Measurements from ENCODE around the gene C17orf58.
A peak's percentile ranks its signal among the peaks of the same experiment; 100 is the strongest.

Gene C17orf58

DNA sequence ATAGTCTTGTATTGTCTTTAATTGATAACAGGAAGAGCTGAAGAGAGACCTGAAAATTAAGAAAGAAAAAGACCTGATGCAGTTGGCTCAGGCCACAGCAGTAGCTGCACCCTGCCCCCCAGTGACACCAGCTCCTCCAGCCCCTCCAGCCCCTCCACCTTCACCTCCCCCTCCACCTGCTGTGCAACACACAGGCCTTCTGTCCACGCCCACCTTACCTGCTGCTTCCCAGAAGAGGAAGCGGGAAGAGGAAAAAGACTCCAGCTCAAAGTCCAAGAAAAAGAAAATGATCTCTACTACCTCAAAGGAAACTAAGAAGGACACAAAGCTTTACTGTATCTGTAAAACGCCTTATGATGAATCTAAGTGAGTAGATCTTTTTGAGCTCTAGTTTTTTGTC lies 36.8 kb downstream of the C17orf58 start:
- TF ChIP-seq POLR2A (IDR thresholded peaks at IDR 0.05; ENCODE audit: low read length), result no peak
- no peak for TF ChIP-seq GATA1 (IDR thresholded peaks at IDR 0.05; ENCODE audit: low read depth, low read length)
- no peak for DNase-seq

DNA sequence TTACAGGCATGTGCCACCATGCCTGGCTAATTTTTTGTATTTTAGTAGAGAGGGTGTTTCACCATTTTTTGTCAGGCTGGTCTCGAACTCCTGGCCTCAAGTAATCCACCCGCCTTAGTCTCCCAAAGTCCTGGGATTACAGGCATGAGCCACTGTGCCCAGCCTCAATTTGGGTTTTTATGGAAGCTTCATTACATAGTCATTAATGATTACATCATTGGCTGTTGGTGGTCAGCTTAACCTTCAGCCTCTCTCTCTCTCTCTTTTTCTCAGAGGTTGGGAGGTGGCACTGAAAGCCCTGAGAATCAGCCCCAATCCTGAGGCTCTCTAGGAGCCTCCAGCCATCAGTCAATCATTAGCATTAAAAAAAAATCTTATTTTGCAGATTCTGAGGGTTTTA lies 45.3 kb downstream of the C17orf58 start:
- no peak for DNase-seq
- no peak for TF ChIP-seq POLR2A (IDR thresholded peaks at IDR 0.05; ENCODE audit: low read length)
- no peak for TF ChIP-seq GATA1 (IDR thresholded peaks at IDR 0.05; ENCODE audit: low read depth, low read length)

DNA sequence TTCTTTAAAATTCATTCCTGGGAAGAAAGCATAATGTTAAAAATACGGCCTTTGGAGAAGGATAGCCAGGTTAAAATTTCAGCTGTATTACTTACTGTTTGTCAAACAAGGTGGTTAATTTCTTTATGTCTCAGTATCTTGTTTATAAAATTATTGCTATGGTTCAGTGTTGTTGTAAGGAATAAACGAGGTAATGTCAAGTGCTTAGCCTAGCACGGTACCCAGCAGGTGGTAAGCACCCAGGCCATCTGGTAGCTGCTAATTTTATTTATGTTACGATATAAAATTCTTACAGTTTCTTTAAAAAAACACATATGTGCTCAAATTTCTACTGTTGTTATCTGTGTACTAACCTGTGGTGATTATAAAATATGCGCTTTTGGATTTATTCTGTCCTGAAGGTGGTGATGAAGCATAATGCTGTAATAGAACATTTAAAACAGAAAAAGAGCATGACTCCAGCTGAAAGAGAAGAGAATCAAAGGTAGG lies 48.9 kb downstream of the C17orf58 start:
- DNase-seq, result no peak
- TF ChIP-seq POLR2A (IDR thresholded peaks at IDR 0.05; ENCODE audit: low read length) (no peak), GATA1 (IDR thresholded peaks at IDR 0.05; ENCODE audit: low read depth, low read length) (no peak)

DNA sequence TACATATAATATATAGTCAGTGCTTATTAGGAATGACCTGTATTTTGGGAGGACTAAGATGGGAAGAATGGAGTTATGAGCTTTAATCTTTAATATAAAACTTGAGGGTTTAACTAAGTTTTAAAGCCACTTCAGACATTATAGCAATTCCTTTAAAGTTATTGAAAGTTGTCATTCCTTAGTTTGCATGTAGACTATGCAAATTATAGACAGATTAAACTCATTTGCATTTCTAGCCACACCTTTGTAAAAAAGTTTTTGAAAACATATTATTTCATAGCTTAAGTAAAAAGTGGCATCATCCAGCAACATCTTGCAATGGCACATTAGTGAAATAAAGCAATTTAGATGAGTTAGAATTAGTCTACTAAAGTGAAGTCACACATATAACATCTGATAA lies 49.8 kb downstream of the C17orf58 start:
- no peak for TF ChIP-seq GATA1 (IDR thresholded peaks at IDR 0.05; ENCODE audit: low read depth, low read length)
- no peak for TF ChIP-seq POLR2A (IDR thresholded peaks at IDR 0.05; ENCODE audit: low read length)
- no peak for DNase-seq

DNA sequence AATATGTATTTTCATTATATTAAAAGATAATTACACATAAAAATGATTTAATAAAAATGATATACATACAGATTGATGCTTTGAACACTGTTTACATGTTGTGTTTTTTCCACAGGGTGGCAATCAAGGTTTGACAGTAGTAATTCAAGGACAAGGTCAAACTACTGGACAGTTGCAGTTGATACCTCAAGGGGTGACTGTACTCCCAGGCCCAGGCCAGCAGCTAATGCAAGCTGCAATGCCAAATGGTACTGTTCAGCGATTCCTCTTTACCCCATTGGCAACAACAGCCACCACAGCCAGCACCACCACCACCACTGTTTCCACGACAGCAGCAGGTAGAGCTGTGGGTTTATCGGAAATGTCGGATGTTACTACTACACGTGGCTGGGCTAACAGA lies 52.2 kb downstream of the C17orf58 start:
- no peak for TF ChIP-seq POLR2A (IDR thresholded peaks at IDR 0.05; ENCODE audit: low read length)
- TF ChIP-seq GATA1 (IDR thresholded peaks at IDR 0.05; ENCODE audit: low read depth, low read length), result no peak
- no peak for DNase-seq

DNA sequence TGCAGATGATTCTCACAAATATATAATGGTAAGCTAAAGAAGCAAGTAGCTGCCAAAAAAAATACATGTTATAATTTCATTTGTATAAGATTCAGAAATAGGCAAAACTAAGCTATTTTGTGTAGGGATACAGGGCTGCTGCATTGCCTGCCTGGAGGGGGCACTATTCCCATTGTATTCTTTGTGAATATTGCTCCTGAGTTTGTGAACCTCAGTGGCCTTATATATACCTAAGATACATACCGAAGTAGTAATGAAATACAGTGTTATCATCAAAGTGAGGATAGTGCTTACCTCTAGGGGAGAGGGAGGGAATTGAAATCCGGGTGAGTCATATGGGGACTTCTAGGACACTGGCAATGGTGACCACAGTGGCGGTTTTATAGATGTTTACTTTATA lies 53.5 kb downstream of the C17orf58 start:
- DNase-seq, result peak; percentile 20 to 37
- TF ChIP-seq POLR2A (IDR thresholded peaks at IDR 0.05; ENCODE audit: low read length) (no peak), GATA1 (IDR thresholded peaks at IDR 0.05; ENCODE audit: low read depth, low read length) (no peak)

Data from erythroblast (primary cell).